Heart left ventricle (tissue), 16 donors: ENCODE results near the gene AGMO. TPM values are rescaled to one million over a fixed set of nuclear protein-coding genes. Genes with fewer than 3 reads are reported as not detected.
A peak's percentile ranks its signal among the peaks of the same experiment; 100 is the strongest.

Experiments used
- ATAC-seq, 4 donors: fragments of 200-7000 bp; cut with Tn5 transposase; one replicate each; pipeline ENCODE4 v1.9.1; 2020 to 2022; ENCODE audit warnings: moderate library complexity in 4 of 4, mild to moderate bottlenecking in 3 of 4, moderate number of reproducible peaks in 1 of 4
- DNase-seq, 5 donors: peaks; one replicate each; pipeline ENCODE4 v3.0.0-alpha.2; 2020
- H3K27ac ChIP-seq, 12 donors: fragments of 200-600 bp; sonication (generic) in 4 of 12; one replicate each; pipeline versions ENCODE4 v1.5.0 to v1.8.0; 2016 to 2022; ENCODE audit warnings: mild to moderate bottlenecking in 2 of 12
- H3K27me3 ChIP-seq, 9 donors: fragments of 200-600 bp; sonication (generic) in 2 of 9; one replicate each; pipeline versions ENCODE4 v1.5.1 to v1.8.0; 2016 to 2022; ENCODE audit warnings: mild to moderate bottlenecking in 3 of 9
- H3K36me3 ChIP-seq, 9 donors: fragments of 200-600 bp; sonication (generic) in 2 of 9; one replicate each; pipeline versions ENCODE4 v1.5.0 to v1.8.0; 2018 to 2022; ENCODE audit warnings: mild to moderate bottlenecking in 2 of 9
- H3K4me1 ChIP-seq, 12 donors: fragments of 200-600 bp; sonication (generic) in 4 of 12; one replicate each; pipeline versions ENCODE4 v1.5.0 to v1.8.0; 2016 to 2022; ENCODE audit warnings: mild to moderate bottlenecking in 3 of 12
- H3K4me3 ChIP-seq, 12 donors: fragments of 200-600 bp; sonication (generic) in 4 of 12; one replicate each; pipeline versions ENCODE4 v1.5.0 to v1.8.0; 2017 to 2022; ENCODE audit warnings: mild to moderate bottlenecking in 9 of 12, moderate library complexity in 4 of 12
- H3K9me3 ChIP-seq, 12 donors: fragments of 200-600 bp; sonication (generic) in 4 of 12; one replicate each; pipeline versions ENCODE4 v1.5.0 to v1.8.0; 2016 to 2022; ENCODE audit warnings: mild to moderate bottlenecking in 1 of 12
- POLR2A ChIP-seq, 2 donors: fragments of 450-650 bp; IDR thresholded peaks; one replicate each; pipeline ENCODE4 v1.6.1; 2017; ENCODE audit warnings: antibody characterized with exemption in 2 of 2, mild to moderate bottlenecking in 2 of 2, moderate library complexity in 2 of 2
- WGBS, 4 donors: extraction: QIAGEN DNeasy Blood & Tissue Kit in 2 of 4; methylation state at CpG; one replicate each; pipeline versions ENCODE4 v1.1.5 to v1.1.7; 2013 to 2018; 5-methylcytosine and 5-hydroxymethylcytosine counted together
- intact Hi-C, 10 donors: fragments of 100-400 bp; cut with DNase I; formaldehyde crosslinking; loops; one replicate each; pipeline versions ENCODE4 v1.11.1 to v1.14.2; 2022
- polyA plus RNA-seq, 2 donors: library from polyadenylated mRNA; stranded (reverse); fragments of 200-250 nt; gene quantifications; one replicate each; pipeline ENCODE4 v1.2.3, GENCODE V29; 2013
- total RNA-seq, 9 donors: library from RNA; depleted of rRNA in 2 of 9; stranded (reverse); fragments of >200 nt in 2 of 9; fragmentation: NEBNext Ultra II Directional in 3 of 9; extraction: Animal tissue kit (Norgen Biotek cat#: 25700) in 3 of 9; gene quantifications; one replicate each; pipeline versions ENCODE4 v1.1.0 to v1.2.4, GENCODE V29; 2016 to 2023
- TF ChIP-seq, protein P1 (sequence below), 12 donors: fragments of 200-600 bp; sonication (generic) in 4 of 12; IDR thresholded peaks; one replicate each; pipeline versions ENCODE4 v1.5.0 to v1.8.0; 2018 to 2022; ENCODE audit warnings: antibody characterized with exemption in 12 of 12, mild to moderate bottlenecking in 5 of 12
- donor health status: ischemic (EF 13 %, LVEDD 7.1; RV severe dilation, severe dysfunction).
- donor health status: healthy with polysubstance abuse.
- donor health status: DM: no; HTN: yes; CAD: no.
- donor health status: DM: no; HTN: no; CAD: no.
- donor health status: ischemic (EF 25% LVEDD 6.9; RV normal size, moderate dysfunction).
- donor health status: ischemic (EF 25% LVEDD 5.7; RV mildly dilated, moderate dysfunction).
- donor health status: healthy.
- donor health status: DM: yes; HTN: yes; CAD: no.
- donor health status: ischemic (EF 35%, LVEDD 5.7; RV mildly dilated, moderate dysfunction).
- donor health status: nonischemic (EF 11% LVEDD 7.7; RV severe dilation, severe dysfunction).
- donor health status: DM: yes; HTN: yes; CAD: no.
- donor health status: PGD.
- donor health status: ischemic (EF 29% LVEDD 5.4; RV normal size, mild dysfunction).
- donor health status: nonischemic (EF 23%, LVEDD 6.1; RV moderate dilation, normal function).

AGMO gene
- total and polyA plus RNA-seq, 11 donors, result 0.12 to 0.72 (median 0.40) TPM; not detected in 1

DNA sequence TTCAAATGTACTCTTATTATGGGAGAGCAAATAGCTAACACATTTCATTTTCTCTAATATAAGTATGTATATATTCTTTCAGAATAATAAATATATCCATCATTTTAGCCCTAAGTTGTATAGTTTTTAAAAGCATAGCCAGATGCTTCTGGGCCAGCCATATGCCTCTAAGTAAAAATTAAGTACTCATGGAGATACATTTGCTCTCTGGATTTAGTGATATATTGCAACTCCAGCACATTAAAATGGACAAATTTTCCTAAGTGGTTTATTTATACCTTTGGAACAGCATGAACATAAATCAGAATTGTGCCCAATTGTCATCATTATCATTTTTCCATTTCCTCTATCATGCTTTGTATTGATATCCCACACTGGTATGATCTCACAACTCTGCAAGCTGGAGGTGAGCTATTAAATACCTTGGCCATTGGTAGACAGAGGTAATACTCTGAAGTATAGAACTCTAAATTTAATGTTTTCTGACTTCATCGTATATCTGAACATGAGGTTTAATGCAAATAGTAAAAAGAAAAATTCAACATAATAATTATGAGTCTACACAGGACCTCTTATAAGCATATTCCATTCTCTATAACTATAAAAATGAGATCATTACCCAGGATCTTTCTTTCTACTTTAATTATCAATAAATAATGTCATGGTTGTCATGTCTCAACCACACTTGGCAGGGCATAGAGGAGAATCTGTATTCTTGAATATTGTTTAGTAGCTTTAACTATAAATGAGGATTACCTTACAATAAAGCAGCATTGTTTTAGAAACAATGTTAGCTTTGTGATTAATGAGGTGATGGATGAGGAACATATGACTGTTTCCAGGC lies 90.8 kb downstream of the AGMO start:
- Histone ChIP-seq H3K27ac (no peak overlapping the region), H3K27me3 (no peaks in the 10 kb centered on the region), H3K36me3 (no peaks in the 10 kb centered on the region), H3K4me1 (no peaks in the 10 kb centered on the region), H3K9me3 (peaks cover 0 to 7% (median 0%) of the 10 kb centered on the region in 12 donors), H3K4me3 (no peak overlapping the region)
- 90 to 99% (median 94%) methylated on average over 1 of the region's 1 CpG for WGBS, 4 donors
- intact Hi-C loops, result no loop called here
- TF ChIP-seq, protein P1, sequence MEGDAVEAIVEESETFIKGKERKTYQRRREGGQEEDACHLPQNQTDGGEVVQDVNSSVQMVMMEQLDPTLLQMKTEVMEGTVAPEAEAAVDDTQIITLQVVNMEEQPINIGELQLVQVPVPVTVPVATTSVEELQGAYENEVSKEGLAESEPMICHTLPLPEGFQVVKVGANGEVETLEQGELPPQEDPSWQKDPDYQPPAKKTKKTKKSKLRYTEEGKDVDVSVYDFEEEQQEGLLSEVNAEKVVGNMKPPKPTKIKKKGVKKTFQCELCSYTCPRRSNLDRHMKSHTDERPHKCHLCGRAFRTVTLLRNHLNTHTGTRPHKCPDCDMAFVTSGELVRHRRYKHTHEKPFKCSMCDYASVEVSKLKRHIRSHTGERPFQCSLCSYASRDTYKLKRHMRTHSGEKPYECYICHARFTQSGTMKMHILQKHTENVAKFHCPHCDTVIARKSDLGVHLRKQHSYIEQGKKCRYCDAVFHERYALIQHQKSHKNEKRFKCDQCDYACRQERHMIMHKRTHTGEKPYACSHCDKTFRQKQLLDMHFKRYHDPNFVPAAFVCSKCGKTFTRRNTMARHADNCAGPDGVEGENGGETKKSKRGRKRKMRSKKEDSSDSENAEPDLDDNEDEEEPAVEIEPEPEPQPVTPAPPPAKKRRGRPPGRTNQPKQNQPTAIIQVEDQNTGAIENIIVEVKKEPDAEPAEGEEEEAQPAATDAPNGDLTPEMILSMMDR (IDR thresholded peaks at IDR 0.05), result no peak
- no peak for TF ChIP-seq POLR2A (IDR thresholded peaks at IDR 0.05)
- DNase-seq (no peak), ATAC-seq (no peak)

DNA sequence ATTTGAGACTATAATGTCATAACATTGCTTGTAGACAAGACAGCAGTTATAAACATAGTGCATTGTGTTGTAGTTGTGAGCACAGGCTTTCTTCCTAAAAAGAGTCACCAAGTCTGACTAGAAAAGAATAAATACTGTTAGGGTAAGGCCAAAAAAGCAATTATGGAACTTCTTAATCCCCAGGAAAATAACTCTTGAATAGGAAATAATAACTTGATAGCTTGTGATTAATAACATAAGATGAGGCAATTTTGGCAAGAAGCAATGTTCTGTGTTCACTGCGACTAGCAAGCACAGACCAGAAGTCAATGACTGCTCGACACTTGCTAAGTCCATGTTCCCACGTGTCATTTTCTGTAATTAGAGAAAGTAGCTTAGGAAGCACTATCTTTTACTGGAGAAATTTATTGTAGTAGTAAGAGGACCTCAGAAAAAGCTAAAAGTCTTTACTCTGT lies 97.1 kb downstream of the AGMO start:
- Histone ChIP-seq H3K27ac (peak overlapping the region; percentile 1 to 86 (median 56)), H3K4me1 (peaks cover 0 to 41% (median 17%) of the 10 kb centered on the region in 12 donors), H3K36me3 (no peaks in the 10 kb centered on the region), H3K27me3 (no peaks in the 10 kb centered on the region), H3K4me3 (no peak overlapping the region), H3K9me3 (no peaks in the 10 kb centered on the region)
- intact Hi-C loops, result no loop called here
- DNase-seq, result no peak
- TF ChIP-seq POLR2A (IDR thresholded peaks at IDR 0.05), result no peak
- TF ChIP-seq, protein P1 (IDR thresholded peaks at IDR 0.05), result no peak
- 49 to 56% (median 52%) methylated on average over 3 of the region's 3 CpGs for WGBS, 4 donors
- ATAC-seq, result peak in 3 of 4 donors; percentile 20 to 48 (median 46)

DNA sequence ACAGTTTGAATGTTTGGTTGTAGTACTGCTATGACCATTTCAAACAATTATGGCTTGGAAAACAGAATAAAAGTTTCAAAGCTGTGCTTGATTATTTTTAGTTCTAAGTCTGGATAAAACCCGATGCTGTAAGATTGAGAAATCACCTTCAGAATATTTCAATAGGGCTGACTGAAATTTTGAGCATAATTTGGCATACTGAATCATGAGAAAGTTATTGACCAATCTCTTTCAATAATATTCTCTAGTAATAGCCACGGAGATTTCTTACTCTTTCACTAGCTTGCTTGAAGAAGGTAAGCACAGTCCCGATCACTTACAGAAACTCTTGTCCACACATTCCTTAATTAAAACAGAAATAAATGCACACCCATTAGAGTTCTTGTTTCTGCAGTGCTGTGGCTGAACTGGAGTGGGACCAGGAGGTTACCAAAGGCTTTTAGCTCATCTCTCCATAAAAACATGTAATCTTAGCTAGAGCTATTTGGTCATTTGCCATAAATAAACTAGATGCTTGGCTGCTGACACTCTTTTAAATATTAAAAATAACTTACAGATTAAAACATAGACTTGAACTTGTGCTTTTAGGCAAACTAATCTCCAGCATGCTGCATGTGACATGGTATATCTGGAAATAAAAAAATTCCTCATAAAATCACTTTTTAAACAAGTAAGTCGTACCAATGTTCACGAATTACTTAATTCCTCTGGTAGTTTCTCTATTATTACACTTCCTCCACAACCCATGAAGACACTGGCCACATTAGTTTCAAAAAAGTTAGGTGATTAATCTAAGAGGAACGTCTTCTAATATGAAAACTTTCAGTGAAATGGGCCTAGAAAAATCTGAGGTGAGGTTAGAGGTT lies 97.8 kb downstream of the AGMO start:
- 36 to 41% (median 39%) methylated on average over 6 of the region's 6 CpGs for WGBS, 4 donors
- H3K27me3 ChIP-seq, result no peaks in the 10 kb centered on the region
- DNase-seq, result peak in 2 of 5 donors; percentile 38
- no peaks in the 10 kb centered on the region for H3K36me3 ChIP-seq
- peaks cover 0 to 43% (median 17%) of the 10 kb centered on the region in 12 donors for H3K4me1 ChIP-seq
- intact Hi-C loops, result no loop called here
- H3K4me3 ChIP-seq, result peak overlapping the region in 2 of 12 donors; percentile 1 to 14
- no peaks in the 10 kb centered on the region for H3K9me3 ChIP-seq
- H3K27ac ChIP-seq, result peak overlapping the region; percentile 1 to 86 (median 56)
- TF ChIP-seq, protein P1 (IDR thresholded peaks at IDR 0.05), result no peak
- no peak for TF ChIP-seq POLR2A (IDR thresholded peaks at IDR 0.05)
- ATAC-seq, result peak; percentile 18 to 86 (median 80)
